CD4-positive, alpha-beta T cell treated with Interleukin-1 beta for 1 hour (primary cell): ENCODE data around the gene GPD1.
"Not testable (repeated sequence)": the region's sequence is repeated elsewhere in the genome, so short reads cannot be mapped to it uniquely, and the experiment has no call there.

Experiments used
- DNase-seq, 2 donors: peaks; one replicate each; pipeline ENCODE4 v3.0.0-alpha.2; 2020 to 2022

GPD1 gene

GRCh38 chr12:50074936-50075807 is 28.6 kb upstream of the GPD1 start:
- DNase-seq, result peak; percentile 80 to 81

GRCh38 chr12:50075808-50076170 is 28.0 kb upstream of the GPD1 start:
- DNase-seq, result no peak

DNA sequence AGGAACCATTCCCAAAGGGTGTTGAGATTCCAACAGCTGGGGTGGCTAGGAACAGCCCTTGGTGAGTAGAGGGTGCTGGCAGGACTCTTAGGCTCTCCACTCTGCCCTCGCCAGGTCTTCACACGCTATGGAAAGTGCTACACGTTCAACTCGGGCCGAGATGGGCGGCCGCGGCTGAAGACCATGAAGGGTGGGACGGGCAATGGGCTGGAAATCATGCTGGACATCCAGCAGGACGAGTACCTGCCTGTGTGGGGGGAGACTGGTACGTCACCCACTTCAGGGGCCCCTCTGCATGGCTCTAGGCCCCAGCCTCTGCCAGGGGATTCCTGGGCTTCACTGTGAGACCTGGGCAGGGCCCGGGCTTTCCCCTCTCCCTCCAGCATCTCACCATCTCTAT is 26.7 kb upstream of the GPD1 start:
- no peak for DNase-seq

DNA sequence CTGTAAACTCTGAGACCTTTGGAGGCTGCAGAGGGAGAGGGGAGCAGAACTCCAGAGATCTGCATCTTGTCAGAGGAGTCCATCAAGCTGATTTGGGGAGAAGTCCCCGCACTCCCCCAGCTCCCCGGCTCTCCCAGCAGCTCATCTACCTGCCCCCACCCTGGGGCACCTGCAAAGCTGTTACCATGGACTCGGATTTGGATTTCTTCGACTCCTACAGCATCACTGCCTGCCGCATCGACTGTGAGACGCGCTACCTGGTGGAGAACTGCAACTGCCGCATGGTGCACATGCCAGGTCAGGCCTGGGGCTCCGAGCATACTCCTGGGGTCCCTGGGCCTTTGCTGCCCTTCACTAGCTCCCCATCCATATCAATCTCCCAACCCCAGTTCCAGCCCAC is 25.5 kb upstream of the GPD1 start:
- DNase-seq, result no peak

DNA sequence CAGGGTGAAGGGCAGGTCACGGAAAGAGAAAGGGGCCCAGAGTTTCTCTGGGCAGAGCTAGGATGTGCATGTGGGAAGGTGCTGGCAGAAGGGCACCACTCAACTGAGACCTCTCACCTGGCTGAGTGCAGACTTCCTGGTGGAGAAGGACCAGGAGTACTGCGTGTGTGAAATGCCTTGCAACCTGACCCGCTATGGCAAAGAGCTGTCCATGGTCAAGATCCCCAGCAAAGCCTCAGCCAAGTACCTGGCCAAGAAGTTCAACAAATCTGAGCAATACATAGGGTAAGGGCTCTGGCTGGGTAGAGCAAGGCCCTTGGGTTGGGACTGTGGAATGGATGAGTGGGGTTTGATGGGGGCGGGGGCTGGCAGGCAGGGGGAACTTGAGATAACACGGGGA is 24.0 kb upstream of the GPD1 start:
- DNase-seq, result no peak

- no peak for DNase-seq
These were observed 22.6 kb upstream of the GPD1 start for GRCh38 chr12:50081096-50081808.

GRCh38 chr12:50082644-50083043 is 21.2 kb upstream of the GPD1 start:
- no peak for DNase-seq

GRCh38 chr12:50083301-50083700 is 20.5 kb upstream of the GPD1 start:
- no peak for DNase-seq

- not testable (repeated sequence) for DNase-seq
These were observed 19.4 kb upstream of the GPD1 start for GRCh38 chr12:50084409-50084774.

- peak; percentile 89 to 90 for DNase-seq
These were observed 18.8 kb upstream of the GPD1 start, which contains the start of gene SMARCD1 for GRCh38 chr12:50084775-50085614. TSS of gene SMARCD1 (plus strand) at chr12:50085342. CDS start at chr12:50085370, 28 bp downstream.

DNA sequence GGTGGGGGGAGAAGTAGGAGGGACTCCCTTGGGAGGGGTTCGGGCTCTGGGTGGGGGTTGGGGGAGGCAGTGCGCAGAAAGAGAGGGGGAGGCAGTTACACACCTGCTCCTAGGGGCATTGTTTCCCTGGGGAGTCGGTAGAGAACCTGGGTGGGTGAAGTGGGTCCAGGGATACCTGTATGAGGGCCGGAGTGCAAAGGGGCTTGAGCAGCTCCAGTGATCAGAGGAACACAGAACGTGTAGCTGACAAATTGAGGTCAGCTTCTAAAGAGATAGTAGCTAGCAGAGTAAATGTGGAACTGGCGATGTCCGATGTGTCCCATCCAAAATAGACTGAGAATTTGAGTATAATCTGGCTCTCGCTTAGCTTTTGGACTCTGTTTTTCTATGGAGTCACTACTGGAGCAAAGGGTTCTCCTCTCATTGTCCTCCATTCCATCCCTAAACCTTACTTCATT is 18.2 kb upstream of the GPD1 start:
- DNase-seq, result no peak

DNA sequence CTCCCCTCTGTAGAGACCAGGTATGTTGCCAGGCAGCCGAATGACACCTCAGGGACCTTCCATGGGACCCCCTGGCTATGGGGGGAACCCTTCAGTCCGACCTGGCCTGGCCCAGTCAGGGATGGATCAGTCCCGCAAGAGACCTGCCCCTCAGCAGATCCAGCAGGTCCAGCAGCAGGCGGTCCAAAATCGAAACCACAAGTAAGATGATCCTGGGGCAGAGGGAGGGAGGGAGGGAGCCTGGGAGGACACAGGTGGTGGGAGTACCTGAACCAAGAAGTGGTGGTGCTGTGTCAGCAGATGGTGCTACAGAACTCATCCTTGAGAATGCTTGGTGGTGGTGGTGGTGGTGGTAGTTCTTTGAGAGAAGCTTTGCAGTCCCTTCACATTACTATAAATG is 17.7 kb upstream of the GPD1 start:
- DNase-seq, result no peak

GRCh38 chr12:50087151-50087550 is 16.7 kb upstream of the GPD1 start:
- no peak for DNase-seq

DNA sequence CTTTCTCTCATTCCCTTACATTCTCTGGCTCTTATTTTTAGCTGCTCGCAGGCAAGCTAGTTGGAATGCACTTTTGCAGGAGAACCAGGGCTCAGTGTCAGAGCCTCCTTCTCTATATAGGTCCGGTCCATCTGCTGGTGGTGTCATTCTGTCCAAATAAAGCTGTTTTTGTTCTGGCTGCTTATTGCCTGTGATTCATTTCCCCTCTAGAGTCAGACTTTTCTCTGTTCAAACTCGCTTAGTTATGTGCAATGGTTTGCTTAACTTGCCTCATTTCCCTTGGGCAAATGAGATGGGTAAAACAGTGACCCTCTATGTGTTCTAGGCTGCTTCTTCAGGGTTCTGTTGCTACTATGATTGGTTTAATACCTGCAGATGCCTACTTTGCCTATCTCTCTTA is 15.8 kb upstream of the GPD1 start:
- no peak for DNase-seq

DNA sequence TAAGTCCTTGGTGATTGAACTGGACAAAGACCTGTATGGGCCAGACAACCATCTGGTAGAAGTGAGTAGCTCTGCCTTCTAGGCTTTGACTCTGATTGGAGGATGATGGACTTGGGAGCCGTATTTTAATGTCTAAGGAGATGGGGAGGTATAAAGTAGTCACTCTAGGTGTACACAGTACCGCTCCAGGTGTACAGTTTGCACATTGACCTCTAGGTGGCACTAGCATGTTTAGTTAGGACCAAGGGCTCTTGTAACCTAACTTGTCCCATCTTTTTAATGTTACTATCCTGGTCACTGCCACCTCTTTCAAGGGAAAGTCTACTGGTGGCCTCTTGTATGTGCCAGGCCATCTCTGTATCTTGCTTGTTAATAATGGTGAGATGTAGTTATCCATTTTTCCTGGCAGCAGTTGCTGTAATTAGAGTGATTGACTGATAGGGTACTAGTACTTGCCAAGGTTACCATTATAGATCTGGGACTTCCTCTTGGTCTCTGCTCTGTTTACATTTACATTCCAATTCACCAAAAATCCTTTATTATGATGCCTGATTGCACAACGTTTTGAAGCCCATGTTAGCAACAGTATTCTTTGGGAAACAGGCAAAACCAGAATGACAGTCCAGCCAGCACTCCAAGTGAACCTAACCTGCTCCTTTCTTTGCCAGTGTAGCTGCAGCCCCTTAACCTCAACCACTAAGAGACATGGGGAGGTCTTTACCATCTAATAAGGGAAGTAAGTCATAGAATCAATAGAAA is 15.1 kb upstream of the GPD1 start:
- DNase-seq, result peak; percentile 55 to 74

DNA sequence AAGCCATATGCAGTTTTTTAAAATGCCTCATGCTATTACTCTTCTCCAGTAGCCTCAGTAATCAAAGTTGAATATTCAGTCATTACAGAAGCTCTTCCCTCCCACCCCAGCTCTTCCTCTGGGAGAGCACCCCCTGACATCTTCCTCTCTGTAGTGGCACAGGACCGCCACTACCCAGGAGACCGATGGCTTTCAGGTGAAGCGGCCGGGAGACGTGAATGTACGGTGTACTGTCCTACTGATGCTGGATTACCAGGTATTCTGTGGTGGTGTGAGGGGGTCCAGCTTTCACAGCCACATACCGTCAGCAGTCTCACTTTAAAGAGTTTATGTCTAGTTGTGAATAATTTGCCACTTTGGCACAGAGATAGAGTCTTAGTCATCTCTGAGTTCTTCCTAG is 14.1 kb upstream of the GPD1 start:
- no peak for DNase-seq

GRCh38 chr12:50090391-50090790 is 13.4 kb upstream of the GPD1 start:
- DNase-seq, result no peak

- no peak for DNase-seq
These were observed 5.9 kb upstream of the GPD1 start for GRCh38 chr12:50097952-50098351.

DNA sequence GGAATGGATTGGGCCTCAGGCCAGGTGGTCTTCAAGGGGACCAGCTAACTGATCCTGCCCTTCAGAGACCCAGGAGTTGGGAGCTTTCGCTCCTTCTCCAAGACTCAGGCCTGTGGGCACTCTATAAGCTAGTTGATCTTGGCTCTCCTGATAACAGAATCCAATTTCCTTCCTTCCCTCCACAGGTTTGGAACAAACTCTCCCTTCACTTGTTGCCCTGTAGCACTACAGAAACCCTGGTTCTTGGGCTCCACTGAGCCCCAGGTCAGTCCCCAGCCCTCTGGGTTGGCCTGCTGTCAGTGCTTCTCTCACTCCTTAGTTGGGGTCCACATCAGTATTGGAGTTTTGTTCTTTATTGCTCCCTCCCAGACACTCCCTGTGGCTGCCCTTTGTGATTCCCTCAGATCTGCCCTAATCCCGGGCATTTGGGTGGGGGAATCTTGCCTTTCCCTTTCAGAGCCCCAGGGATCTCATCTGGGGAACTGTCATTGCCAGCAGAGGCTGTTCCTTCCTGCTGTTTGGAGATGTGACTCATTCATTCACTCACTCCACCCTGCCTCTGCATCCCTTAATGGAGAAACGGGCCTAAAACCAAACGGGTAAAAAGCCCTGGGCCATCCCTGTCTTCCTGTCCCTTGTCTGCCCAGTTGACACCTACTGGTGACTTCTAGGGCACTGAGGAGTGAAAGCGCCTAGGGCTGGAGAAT is 4.4 kb upstream of the GPD1 start:
- no peak for DNase-seq

DNA sequence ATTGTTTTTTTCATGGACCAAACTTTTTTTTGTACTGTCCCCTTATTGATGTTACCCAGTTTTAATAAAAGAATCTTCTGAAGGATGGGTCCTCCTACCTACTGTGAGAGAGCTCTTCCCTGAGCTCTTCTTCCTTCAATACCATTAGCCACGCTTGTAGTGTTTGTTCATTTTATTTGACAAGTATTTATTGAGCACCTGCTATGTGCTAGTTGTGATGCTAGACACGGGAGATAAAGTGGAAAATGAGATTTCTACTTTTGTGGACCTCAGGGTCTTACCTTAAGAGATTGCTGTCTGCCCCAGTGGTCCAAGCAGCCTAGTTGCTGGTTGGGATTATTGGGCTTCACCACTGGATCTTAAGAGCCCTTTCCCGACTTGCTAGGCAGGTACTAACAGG is 3.2 kb upstream of the GPD1 start:
- DNase-seq, result no peak

DNA sequence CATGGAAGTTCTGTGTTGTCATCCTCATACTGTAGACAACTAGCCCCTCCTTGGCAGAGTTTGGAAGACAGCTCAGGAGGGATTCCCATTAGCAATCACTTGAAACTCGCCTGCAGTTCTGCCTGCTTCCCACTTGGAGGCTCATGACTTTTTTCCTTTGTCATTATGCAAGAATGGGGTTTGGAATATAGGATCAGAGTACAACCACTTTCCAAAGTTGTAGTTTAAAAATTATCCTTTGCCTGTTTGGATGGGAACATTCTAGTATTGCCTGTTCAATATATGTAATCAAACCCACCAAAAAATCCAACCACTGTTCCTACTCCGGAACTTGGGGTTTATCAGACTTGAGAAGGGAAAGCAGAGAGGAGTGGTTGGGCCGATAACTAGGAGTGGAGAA is 2.1 kb upstream of the GPD1 start:
- no peak for DNase-seq

DNA sequence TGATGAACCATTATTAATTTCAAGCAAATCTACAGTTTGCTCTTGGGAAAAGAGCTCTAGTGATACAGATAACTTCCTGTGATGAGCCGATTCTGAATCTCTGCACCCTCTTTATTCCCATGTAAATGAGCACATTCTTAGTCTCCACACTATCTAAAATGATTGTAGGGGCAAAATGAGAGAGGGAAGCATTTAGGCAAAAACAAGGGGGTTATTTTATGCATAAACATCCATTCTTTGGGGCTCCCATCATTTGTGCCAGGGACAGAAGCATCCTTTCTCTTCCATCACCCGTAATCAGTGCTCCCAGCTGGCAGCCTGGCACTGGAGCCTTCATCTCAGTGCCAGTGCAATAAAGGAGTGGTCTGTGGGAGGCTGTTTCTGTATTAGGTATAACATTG is 1.7 kb upstream of the GPD1 start:
- no peak for DNase-seq
